Activated effector memory CD4-positive, alpha-beta T cell treated with Interleukin-2 at 50 U/mL for 16 hours (primary cell): ENCODE results near the gene ETV3.

Source experiments
- DNase-seq: peaks from one replicate; pipeline ENCODE4 v3.0.0-alpha.2; 2020

Gene ETV3

GRCh38 chr1:157137046-157137407 lies 1.2 kb downstream of the ETV3 start:
- DNase-seq = no peak

GRCh38 chr1:157136133-157136532 lies 2.1 kb downstream of the ETV3 start:
- no peak for DNase-seq

GRCh38 chr1:157135646-157136045 lies 2.5 kb downstream of the ETV3 start:
- no peak for DNase-seq

GRCh38 chr1:157135070-157135469 lies 3.1 kb downstream of the ETV3 start:
- no peak for DNase-seq

GRCh38 chr1:157134442-157134841 lies 3.8 kb downstream of the ETV3 start:
- no peak for DNase-seq

GRCh38 chr1:157133426-157133825 lies 4.8 kb downstream of the ETV3 start:
- no peak for DNase-seq

GRCh38 chr1:157132616-157133167 lies 5.5 kb downstream of the ETV3 start:
- DNase-seq = no peak

- DNase-seq = no peak
Observed at GRCh38 chr1:157132111-157132510, 6.1 kb downstream of the ETV3 start.

GRCh38 chr1:157131281-157131680 lies 6.9 kb downstream of the ETV3 start:
- DNase-seq = no peak

GRCh38 chr1:157124855-157125254 lies 13.3 kb downstream of the ETV3 start:
- no peak for DNase-seq

- no peak for DNase-seq
Observed at GRCh38 chr1:157119448-157119847, 18.7 kb downstream of the ETV3 start.

GRCh38 chr1:157119008-157119407 lies 19.2 kb downstream of the ETV3 start:
- DNase-seq = no peak

- DNase-seq = no peak
Observed at GRCh38 chr1:157117527-157118057, 20.6 kb downstream of the ETV3 start.

- DNase-seq = no peak
Observed at GRCh38 chr1:157116737-157117103, 21.5 kb downstream of the ETV3 start.

- DNase-seq = no peak
Observed at GRCh38 chr1:157115851-157116736, 22.1 kb downstream of the ETV3 start.

- no peak for DNase-seq
Observed at GRCh38 chr1:157115429-157115838, 22.8 kb downstream of the ETV3 start.

- no peak for DNase-seq
Observed at GRCh38 chr1:157114183-157115121, 23.7 kb downstream of the ETV3 start.

- no peak for DNase-seq
Observed at GRCh38 chr1:157113631-157114030, 24.6 kb downstream of the ETV3 start.

- no peak for DNase-seq
Observed at GRCh38 chr1:157113106-157113505, 25.1 kb downstream of the ETV3 start.

GRCh38 chr1:157112186-157112867 lies 25.9 kb downstream of the ETV3 start:
- DNase-seq = no peak

GRCh38 chr1:157111396-157112165 lies 26.6 kb downstream of the ETV3 start:
- DNase-seq = no peak

- no peak for DNase-seq
Observed at GRCh38 chr1:157110686-157111085, 27.5 kb downstream of the ETV3 start.
